Neural progenitor cell (in vitro differentiated cells): ENCODE measurements around the gene SMAD6.

Source experiments
- EZH2phosphoT487 ChIP-seq: fragments of 200-600 bp; sonication (generic); IDR thresholded peaks from 2 replicates; pipeline ENCODE4 v1.6.1; 2017; ENCODE audit warnings: antibody characterized with exemption
- TF ChIP-seq, protein P1 (sequence below): fragments of 200-600 bp; sonication (generic); IDR thresholded peaks from 2 replicates; pipeline ENCODE4 v1.5.1; 2017; ENCODE audit warnings: antibody characterized with exemption, mild to moderate bottlenecking

DNA sequence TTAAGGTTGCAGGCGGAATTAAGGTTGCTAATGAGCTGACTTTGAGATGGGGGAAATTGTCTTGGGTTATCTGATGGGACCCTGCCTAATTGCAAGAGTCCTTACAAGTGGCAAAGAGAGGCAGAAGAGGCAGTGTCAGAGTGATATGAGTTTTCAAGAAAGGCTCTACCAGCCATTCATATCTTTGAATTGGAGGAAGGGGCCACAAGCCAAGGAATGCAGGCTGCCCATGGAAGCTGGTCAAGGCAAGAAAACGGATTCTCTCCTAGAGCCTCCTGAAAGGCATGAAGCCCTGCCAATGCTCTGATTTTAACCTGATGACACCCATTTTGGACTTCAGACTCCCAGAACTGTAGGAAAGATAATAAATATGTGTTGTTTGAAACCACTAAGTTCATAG lies 20.6 kb upstream of the SMAD6 start:
- TF ChIP-seq, protein P1, sequence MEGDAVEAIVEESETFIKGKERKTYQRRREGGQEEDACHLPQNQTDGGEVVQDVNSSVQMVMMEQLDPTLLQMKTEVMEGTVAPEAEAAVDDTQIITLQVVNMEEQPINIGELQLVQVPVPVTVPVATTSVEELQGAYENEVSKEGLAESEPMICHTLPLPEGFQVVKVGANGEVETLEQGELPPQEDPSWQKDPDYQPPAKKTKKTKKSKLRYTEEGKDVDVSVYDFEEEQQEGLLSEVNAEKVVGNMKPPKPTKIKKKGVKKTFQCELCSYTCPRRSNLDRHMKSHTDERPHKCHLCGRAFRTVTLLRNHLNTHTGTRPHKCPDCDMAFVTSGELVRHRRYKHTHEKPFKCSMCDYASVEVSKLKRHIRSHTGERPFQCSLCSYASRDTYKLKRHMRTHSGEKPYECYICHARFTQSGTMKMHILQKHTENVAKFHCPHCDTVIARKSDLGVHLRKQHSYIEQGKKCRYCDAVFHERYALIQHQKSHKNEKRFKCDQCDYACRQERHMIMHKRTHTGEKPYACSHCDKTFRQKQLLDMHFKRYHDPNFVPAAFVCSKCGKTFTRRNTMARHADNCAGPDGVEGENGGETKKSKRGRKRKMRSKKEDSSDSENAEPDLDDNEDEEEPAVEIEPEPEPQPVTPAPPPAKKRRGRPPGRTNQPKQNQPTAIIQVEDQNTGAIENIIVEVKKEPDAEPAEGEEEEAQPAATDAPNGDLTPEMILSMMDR, result no peak
- no peak for TF ChIP-seq EZH2phosphoT487
